Measurements from ENCODE around the gene FOXE1. TPM values are rescaled to one million over a fixed set of nuclear protein-coding genes. Genes with fewer than 3 reads are reported as not detected.
A peak's percentile ranks its signal among the peaks of the same experiment; 100 is the strongest.

FOXE1 gene
- total RNA-seq, 1 donor from 2014 or later = not detected

GRCh38 chr9:97868859-97869258 lies 15.8 kb downstream of the FOXE1 start:
- DNase-seq (ENCODE audit: extremely low spot score, unreplicated experiment) = no peak
- Mint-ChIP-seq H3K9me3 (ENCODE audit: unreplicated experiment) (peaks cover 25% of the 10 kb centered on the region), H3K27ac (ENCODE audit: unreplicated experiment) (no peak overlapping the region), H3K27me3 (ENCODE audit: unreplicated experiment) (peaks cover 53% of the 10 kb centered on the region), H3K4me3 (ENCODE audit: unreplicated experiment) (no peak overlapping the region), H3K4me1 (ENCODE audit: unreplicated experiment) (no peaks in the 10 kb centered on the region), H3K36me3 (ENCODE audit: unreplicated experiment) (peaks cover 5% of the 10 kb centered on the region)
- no peak for TF ChIP-seq CTCF (IDR thresholded peaks at IDR 0.05)

GRCh38 chr9:97873425-97873824 lies 20.4 kb downstream of the FOXE1 start:
- TF ChIP-seq CTCF (IDR thresholded peaks at IDR 0.05) = no peak
- no peak for DNase-seq (ENCODE audit: extremely low spot score, unreplicated experiment)
- no peak overlapping the region for H3K4me3 Mint-ChIP-seq (ENCODE audit: unreplicated experiment)
- peaks cover 27% of the 10 kb centered on the region for H3K27me3 Mint-ChIP-seq (ENCODE audit: unreplicated experiment)
- H3K36me3 Mint-ChIP-seq (ENCODE audit: unreplicated experiment) = no peaks in the 10 kb centered on the region
- no peaks in the 10 kb centered on the region for H3K9me3 Mint-ChIP-seq (ENCODE audit: unreplicated experiment)
- H3K27ac Mint-ChIP-seq (ENCODE audit: unreplicated experiment) = no peak overlapping the region
- peaks cover 14% of the 10 kb centered on the region for H3K4me1 Mint-ChIP-seq (ENCODE audit: unreplicated experiment)

- H3K27me3 Mint-ChIP-seq (ENCODE audit: unreplicated experiment) = peaks cover 24% of the 10 kb centered on the region
- DNase-seq (ENCODE audit: extremely low spot score, unreplicated experiment) = peak; percentile 38
- no peaks in the 10 kb centered on the region for H3K9me3 Mint-ChIP-seq (ENCODE audit: unreplicated experiment)
- TF ChIP-seq CTCF (IDR thresholded peaks at IDR 0.05) = no peak
- no peak overlapping the region for H3K4me3 Mint-ChIP-seq (ENCODE audit: unreplicated experiment)
- peaks cover 14% of the 10 kb centered on the region for H3K4me1 Mint-ChIP-seq (ENCODE audit: unreplicated experiment)
- no peaks in the 10 kb centered on the region for H3K36me3 Mint-ChIP-seq (ENCODE audit: unreplicated experiment)
- H3K27ac Mint-ChIP-seq (ENCODE audit: unreplicated experiment) = no peak overlapping the region
Measured at GRCh38 chr9:97873882-97874281, 20.9 kb downstream of the FOXE1 start.

GRCh38 chr9:97874624-97875023 lies 21.6 kb downstream of the FOXE1 start:
- peaks cover 14% of the 10 kb centered on the region for H3K4me1 Mint-ChIP-seq (ENCODE audit: unreplicated experiment)

GRCh38 chr9:97875111-97875510 lies 22.1 kb downstream of the FOXE1 start:
- no peak for TF ChIP-seq CTCF (IDR thresholded peaks at IDR 0.05)
- Mint-ChIP-seq H3K4me3 (ENCODE audit: unreplicated experiment) (no peak overlapping the region), H3K4me1 (ENCODE audit: unreplicated experiment) (peaks cover 14% of the 10 kb centered on the region), H3K27ac (ENCODE audit: unreplicated experiment) (no peak overlapping the region), H3K27me3 (ENCODE audit: unreplicated experiment) (peaks cover 15% of the 10 kb centered on the region), H3K36me3 (ENCODE audit: unreplicated experiment) (no peaks in the 10 kb centered on the region), H3K9me3 (ENCODE audit: unreplicated experiment) (no peaks in the 10 kb centered on the region)
- peak; percentile 56 for DNase-seq (ENCODE audit: extremely low spot score, unreplicated experiment)

More at GRCh38 chr9:97874624-97875023, 21.6 kb downstream of the FOXE1 start:
- no peaks in the 10 kb centered on the region for H3K9me3 Mint-ChIP-seq (ENCODE audit: unreplicated experiment)
- H3K27ac Mint-ChIP-seq (ENCODE audit: unreplicated experiment) = no peak overlapping the region
- H3K36me3 Mint-ChIP-seq (ENCODE audit: unreplicated experiment) = no peaks in the 10 kb centered on the region
- no peak for TF ChIP-seq CTCF (IDR thresholded peaks at IDR 0.05)
- H3K27me3 Mint-ChIP-seq (ENCODE audit: unreplicated experiment) = peaks cover 18% of the 10 kb centered on the region
- peak; percentile 46 for DNase-seq (ENCODE audit: extremely low spot score, unreplicated experiment)
- H3K4me3 Mint-ChIP-seq (ENCODE audit: unreplicated experiment) = no peak overlapping the region

Measured in osteocyte (in vitro differentiated cells).